SHP77 treated with DMSO at 0.1 percent for 48 hours (cell line): ENCODE results near the gene ETV4.

Source experiments
- DNase-seq: peaks from one replicate; lab custom pipeline; 2025; lab: John Stamatoyannopoulos, UW

ETV4 gene

DNA sequence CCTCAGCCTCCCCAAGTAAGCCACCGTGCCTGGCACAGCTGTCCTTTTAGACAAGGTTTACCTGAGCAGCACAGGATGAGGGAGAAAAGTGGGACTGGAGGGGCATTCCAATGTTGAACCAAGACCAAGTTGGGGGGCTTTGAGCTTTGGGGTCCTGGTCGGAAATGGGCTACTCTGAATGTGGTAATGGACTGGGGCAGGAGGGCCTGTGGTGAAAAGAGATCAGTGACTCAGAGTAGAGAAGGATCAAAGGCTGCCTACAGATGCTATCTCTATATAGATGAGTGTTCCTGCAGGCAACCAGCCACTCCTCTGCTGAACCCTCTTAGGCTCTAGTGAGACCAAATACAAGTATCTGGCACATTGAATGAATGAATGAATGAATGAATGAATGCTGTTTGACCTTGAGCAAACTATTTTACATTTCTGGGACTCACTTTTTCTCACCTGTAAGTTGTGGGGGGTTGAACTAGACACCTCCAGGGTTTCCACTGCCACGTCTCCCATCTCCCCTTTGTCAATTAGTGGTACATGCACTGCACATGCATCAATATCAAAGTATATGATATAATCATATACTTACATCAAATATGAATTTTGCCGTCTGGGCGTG lies 26.3 kb upstream of the ETV4 start:
- DNase-seq, result no peak

GRCh38 chr17:43570518-43570928 lies 24.4 kb upstream of the ETV4 start:
- DNase-seq, result no peak

- no peak for DNase-seq
Observed at GRCh38 chr17:43568506-43569082, 22.5 kb upstream of the ETV4 start.

GRCh38 chr17:43563600-43564594 lies 17.8 kb upstream of the ETV4 start:
- no peak for DNase-seq

DNA sequence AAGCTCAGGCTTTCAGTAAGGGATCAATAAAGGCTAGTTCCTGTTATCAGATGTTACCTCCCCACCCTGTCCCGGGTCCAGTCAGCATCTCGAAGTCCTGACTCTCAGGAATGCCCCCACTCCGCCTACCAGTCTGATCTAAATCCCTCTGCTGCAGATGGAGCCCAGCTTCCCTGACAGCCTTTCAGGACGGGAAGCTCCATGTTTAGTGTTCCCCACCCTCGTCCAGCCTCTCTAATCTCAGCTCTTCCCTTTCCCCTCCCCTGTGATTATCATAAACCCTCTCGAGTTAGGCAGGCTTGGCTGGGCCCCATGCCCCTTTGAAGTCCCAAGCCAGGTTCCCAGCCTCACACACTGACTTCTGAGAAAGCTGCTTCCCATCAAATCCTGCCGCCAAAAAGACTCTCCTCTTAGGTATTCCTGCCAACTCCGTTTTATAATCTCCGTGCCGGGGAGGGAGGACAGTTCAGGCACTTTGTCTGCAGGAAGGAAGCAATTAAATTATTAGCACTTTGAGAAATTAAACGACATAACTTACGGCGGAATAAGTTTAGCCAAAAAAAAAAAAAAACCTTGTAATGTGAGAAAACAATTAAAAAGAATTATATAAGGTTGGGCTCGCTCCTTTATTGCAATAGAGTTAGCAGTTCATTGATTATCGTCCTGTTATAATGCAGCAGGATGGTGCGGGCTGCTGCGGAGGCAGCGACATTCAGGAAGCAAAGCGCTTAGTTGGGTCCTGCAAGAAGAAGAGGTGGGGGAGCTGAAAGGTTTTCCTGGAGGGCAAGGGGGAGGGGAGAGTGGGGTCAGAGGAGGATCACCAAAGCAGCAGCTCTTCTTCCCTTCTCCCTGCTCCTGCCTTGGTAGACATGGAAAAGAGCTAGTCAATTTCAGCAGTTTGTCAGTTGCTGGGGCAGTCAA lies 16.8 kb upstream of the ETV4 start:
- no peak for DNase-seq

DNA sequence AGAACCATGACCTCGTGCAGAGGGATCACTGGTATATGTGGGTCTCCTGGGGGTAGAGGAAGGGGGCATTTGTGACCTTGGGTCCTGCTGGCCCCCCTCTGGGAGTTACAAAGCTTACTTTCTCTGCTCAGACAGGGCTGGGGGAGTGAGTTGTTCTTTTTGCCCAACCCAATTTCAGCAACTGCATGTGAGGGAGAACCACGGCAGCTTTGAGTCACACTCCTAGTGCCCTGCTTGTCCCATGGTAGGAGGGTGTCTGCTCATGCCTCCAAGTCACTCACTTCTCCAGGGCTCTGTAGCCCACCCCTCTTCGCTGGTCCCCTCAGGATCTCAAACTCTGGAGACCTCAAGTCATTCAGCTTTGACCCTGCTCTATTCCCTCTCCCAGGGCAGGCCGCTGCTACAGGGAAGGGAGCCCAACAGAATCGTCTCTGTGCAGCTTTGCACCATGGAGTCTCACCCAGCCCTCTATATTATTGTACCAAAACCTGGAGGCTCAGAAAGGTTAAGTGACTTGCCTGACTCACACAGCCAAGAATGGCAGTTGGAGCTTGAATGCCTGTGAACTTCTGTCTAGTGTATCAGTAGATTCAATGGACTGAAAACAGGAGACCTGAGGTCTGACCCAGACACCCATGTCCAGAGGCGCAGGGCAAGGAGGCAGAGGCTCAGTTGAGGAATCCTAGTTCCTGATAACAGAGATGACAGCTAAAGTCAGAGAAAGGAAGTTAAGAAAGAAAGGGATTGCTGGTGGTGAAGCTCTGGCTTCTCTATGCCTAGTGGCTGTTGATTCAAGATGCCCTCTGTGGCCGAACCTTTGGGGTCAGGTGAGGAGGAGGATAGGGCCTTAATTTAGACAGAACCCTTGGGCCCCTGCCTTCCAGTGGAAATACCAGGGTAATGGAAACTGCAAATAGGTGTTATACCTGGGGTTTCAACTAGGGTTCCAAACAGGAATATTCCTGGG lies 14.6 kb upstream of the ETV4 start:
- DNase-seq, result no peak

DNA sequence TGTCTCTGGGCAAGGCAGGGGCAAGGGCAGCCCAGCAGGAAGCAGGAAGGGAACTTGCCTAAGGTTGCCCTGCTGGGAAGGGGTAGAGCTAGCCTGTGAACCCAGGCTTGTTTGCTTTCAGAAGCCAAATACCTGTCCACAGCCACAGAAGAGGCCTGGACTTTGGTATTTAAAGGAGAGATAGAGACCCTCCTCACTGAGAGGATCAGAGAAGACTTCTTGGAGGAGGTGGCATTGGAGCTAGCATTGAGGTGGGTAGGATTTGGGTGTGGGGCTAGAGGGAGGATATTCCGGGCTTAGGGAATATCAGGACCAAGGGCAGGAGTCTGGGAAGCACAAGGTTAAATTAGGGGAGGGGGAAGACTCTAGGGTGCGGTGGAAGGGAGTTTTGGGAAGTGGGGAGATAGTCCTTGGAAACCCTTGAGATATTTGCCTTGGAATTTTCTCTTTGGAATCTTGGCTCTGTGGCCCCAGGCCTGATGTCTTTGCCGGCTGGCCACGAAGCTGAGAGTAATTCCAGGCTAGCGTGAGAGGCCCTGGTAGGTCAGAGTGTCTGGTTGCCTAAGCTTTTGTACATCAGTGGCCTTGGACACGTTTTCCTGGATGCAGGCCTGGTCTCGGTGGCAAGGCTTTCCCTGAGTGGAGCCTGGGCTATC lies 13.1 kb upstream of the ETV4 start:
- DNase-seq, result no peak

DNA sequence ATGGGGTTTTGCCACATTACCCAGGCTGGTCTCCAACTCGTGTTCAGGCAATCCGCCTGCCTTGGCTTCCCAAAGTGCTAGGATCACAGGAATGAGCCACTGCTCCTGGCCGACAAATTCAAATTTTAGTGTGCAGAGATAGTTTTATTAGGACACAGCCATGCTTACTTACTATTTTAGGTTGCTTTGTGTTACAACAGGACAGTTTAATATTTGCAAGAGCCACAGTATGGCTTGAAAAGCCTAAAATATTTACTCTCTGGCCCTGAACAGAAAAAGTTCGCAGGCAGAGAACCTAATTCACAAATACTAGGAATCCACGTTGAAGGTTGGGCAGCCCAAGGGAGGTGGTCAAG lies 12.6 kb upstream of the ETV4 start:
- no peak for DNase-seq

DNA sequence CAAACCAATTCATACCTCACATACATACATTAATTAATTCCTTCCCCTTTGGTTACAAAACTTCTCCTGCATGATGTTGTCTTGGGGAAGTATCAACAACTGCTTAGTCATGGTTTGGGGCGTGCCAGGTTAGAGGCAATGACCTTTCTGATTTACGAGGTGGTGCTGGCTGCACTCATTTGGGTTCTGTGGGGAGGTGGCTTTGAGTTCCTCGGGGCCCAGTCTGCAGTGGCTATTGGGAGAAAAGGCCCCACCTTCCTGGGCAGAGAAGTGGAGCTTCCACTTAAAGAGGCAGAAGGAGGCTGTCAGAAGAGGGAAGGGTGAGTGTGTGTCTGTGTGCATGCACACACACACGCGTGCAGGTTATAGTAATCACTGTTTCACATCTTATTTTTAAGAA lies 10.2 kb upstream of the ETV4 start:
- DNase-seq, result no peak

GRCh38 chr17:43554857-43555256 lies 8.7 kb upstream of the ETV4 start:
- DNase-seq, result no peak

GRCh38 chr17:43553573-43553972 lies 7.4 kb upstream of the ETV4 start:
- no peak for DNase-seq

DNA sequence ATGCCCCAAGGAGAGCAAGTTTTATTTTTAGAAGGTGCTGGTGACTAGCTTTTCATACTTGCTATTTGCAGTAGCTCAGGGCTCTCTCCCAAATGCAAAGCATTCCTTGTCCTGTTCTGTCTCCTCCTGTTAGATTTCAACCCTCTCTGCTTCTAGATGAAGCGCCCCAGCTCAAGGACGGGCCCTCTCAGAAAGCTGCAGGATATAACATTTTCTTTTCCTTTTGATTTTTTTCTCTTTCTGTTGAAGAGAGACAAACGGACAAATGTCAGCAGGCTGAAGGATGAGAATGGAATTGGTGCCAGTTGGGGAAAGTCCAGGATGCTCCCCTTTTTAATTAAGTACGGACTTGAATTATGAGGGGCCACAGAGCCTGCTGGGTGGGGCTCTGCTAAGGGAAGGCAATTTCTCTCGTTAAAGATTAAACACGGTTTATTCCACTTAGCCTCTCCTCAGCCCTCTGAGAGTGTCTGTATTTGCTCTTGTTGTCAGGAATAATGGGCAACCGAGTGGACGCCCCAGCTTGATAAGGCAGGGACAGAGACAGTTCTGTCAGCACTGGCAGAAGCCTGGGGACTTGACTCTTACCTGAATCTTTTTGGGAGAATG lies 6.2 kb upstream of the ETV4 start:
- DNase-seq, result no peak

DNA sequence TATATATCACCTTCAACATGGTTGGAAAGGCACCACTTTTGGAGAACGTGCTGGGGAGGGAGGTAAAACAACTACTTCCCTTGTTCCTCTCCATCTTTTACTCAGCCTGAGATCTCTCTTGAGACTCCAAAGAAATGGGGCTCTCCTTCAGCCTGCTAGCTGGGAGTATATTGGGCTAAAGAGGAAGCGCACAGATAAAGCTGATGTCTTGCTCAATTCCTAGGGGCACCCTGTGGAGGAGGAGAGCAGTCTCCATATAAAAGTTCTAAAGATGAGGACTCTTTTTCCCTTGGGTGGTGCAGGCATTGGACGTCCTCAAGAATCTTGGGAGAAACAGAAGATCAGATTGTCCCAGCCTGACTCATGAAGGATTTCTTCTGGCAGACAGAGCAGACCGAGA lies 4.6 kb upstream of the ETV4 start:
- no peak for DNase-seq

GRCh38 chr17:43549496-43549895 lies 3.4 kb upstream of the ETV4 start:
- DNase-seq, result no peak

DNA sequence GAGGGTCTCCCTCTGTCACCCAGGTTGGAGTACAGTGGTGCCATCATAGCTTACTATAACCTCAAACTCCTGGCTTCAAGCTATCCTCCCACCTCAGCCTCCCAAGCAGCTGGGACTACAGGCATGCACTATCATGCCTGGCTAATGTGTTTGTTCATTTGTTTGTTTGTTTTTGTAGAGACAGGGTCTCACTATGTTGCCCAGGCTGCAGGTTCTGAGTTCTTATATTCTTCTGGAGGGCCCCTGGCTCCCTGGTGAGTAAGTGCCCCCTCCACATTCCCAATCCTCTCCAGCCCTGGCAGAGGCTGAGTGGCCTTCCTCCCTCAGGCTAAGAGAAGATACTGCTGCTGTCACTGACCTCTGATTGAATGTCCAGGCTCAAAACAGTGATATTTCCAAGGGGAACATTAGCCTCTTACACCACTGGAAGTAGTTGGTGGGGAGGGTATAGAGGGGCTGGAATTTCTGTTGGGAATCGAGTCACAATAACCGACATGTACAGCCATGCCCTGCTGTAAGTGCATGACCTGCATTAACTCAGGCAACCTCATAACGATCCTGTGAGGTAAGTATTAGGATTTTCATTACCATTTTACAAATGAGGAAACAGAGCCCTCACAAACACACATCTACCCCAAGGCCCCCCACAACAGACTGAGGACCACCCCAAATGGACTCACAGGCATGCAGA lies 2.7 kb upstream of the ETV4 start:
- no peak for DNase-seq

DNA sequence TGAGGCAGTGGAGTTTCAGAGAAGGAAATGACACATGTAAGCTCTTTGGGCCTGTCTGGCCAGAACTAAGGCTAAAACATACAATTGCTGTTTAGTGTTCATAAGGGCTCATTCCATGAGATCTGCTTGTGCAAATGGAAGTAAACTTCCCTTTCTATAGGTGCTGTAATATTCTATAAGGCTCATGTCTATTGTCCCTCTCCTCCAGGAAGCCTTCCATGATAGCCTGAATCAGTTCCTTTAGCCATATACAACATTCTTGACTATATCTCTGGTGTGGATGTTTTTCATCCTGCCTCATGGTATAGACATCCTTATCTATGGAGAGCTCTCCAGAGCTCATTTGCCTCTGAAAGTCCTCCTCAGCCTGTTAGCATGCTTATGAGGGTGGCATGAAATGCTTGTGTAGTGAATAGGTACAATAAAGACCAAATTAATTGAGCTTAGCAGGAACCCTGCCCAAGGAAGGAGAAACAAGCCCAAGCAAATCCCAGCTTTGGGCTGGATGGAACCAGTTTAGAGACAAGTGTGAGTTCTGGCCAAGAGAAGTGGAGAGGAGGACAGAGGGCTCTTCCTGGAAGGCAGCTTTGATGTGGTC lies 1.6 kb upstream of the ETV4 start:
- DNase-seq, result no peak

DNA sequence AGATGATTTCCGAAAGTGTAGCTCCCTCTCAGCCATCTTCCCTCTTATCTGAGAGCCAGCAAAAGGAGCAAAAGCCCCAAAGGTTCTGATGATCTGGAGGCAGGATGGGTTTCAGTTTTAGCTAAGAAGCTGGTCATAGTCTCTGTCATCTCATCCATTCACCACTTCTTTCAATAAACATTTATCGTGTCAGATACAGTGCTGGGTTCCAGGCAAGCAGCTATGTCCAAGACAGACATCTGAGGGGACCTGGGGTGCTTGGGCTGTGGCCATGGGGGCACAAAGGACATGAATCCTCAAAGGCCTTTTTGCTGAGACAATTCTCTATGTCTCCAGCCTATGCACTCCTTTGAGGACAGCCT lies 1.0 kb upstream of the ETV4 start:
- DNase-seq, result no peak

GRCh38 chr17:43545383-43545632 lies 832 bp downstream of the ETV4 start:
- DNase-seq, result no peak
